Measurements from ENCODE around the gene POFUT1. TPM values are rescaled to one million over a fixed set of nuclear protein-coding genes. Genes with fewer than 3 reads are reported as not detected.
"Not testable (repeated sequence)": the region's sequence is repeated elsewhere in the genome, so short reads cannot be mapped to it uniquely, and the experiment has no call there.

The POFUT1 gene
- total and polyA plus RNA-seq, 2 of the 8 experiments (the other 6 are each of a cell fraction or from before 2014, with no cell fraction given): 19.4 to 24.4 TPM

DNA sequence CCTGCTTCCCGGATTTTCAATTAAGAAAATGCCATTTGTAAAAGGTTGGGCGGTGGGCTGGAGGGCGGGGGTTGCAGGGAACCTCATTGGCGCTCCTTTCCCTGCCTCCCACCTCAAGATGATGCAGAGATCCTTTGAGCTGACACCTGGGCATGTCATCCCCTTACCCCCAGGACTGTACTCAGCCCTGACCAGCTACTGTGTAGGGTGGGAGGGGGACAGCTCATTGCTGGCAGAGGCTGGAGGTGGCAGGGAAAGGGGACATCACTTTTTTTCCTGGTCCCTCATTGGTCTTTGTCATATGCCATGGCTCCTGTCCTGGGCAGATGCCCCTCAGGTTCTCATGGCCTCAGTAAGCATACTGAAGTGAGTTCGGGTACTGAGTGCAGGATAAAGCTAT, 14.3 kb upstream of the POFUT1 start:
- H3K4me3 ChIP-seq (ENCODE audit: extremely low read depth in 1 of 4, insufficient read depth in 2 of 4, low read depth in 3 of 4, low read length in 4 of 4); H2AK5ac ChIP-seq (ENCODE audit: low read depth, low read length); H3K4me2 ChIP-seq (ENCODE audit: insufficient read depth in 1 of 2, low read depth in 2 of 2, low read length in 2 of 2); H3K79me2 ChIP-seq (ENCODE audit: control insufficient read depth in 1 of 2, insufficient read depth in 2 of 2, low read length in 2 of 2); H2BK5ac ChIP-seq (ENCODE audit: low read depth, low read length); H3K23ac ChIP-seq (ENCODE audit: insufficient read length); H2BK120ac ChIP-seq (replicated peaks; ENCODE audit: low read depth, low read length); H3K56ac ChIP-seq (replicated peaks; ENCODE audit: insufficient read length, low read depth, low read length); H3K27ac ChIP-seq (ENCODE audit: low read depth, low read length); H3K79me1 ChIP-seq (ENCODE audit: low read depth, low read length); H3K9me3 ChIP-seq (ENCODE audit: insufficient read depth in 2 of 2, low read depth in 1 of 2, low read length in 1 of 2); H3K4ac ChIP-seq (replicated peaks; ENCODE audit: insufficient read length, low read depth, low read length); H2BK20ac ChIP-seq (ENCODE audit: low read length); H4K8ac ChIP-seq (ENCODE audit: extremely low read depth, insufficient read depth, low read length); H2BK15ac ChIP-seq (ENCODE audit: low read length); H3K23me2 ChIP-seq (ENCODE audit: low read depth, low read length); H2BK12ac ChIP-seq (ENCODE audit: low read depth, low read length); DNase-seq (ENCODE audit: low read depth in 1 of 2, low spot score in 2 of 2); FAIRE-seq; H3K27me3 ChIP-seq (replicated peaks in 1 of 4; ENCODE audit: control insufficient read depth in 3 of 4, extremely low read depth in 1 of 4, insufficient read depth in 3 of 4, low read length in 3 of 4); H4K5ac ChIP-seq (ENCODE audit: insufficient read length, low read depth, low read length); H3K18ac ChIP-seq (ENCODE audit: extremely low read depth, low read length); H3K9ac ChIP-seq (replicated peaks in 1 of 4; ENCODE audit: extremely low read depth in 1 of 4, low read depth in 3 of 4, low read length in 3 of 4); H3K14ac ChIP-seq (ENCODE audit: insufficient read length); H2AFZ ChIP-seq (ENCODE audit: low read length); H4K91ac ChIP-seq (replicated peaks; ENCODE audit: insufficient read length, low read length): not testable (repeated sequence)
- WGBS, 2 experiments (ENCODE audit: extremely low coverage in 1 of 2, insufficient coverage in 1 of 2, insufficient read length in 1 of 2, insufficient replicate concordance in 2 of 2, low coverage in 1 of 2, low lambda C conversion rate in 2 of 2, missing lambda C conversion rate in 1 of 2): 90% methylated on average over 5 of the region's 5 CpGs; no CpG with 5 or more reads in 1 of the 2 experiments
- Histone ChIP-seq H4K20me1 (replicated peaks in 1 of 2; ENCODE audit: control insufficient read depth in 1 of 2, insufficient read depth in 2 of 2, low read length in 2 of 2) (peaks cover 12 to 15% of the 10 kb centered on the region in 2 experiments), H3K4me1 (replicated peaks in 1 of 4; ENCODE audit: control insufficient read depth in 3 of 4, insufficient read depth in 4 of 4, low read length in 3 of 4) (peaks cover 2 to 21% (median 17%) of the 10 kb centered on the region in 4 experiments), H3K36me3 (ENCODE audit: control insufficient read depth in 2 of 4, insufficient read depth in 4 of 4, low read length in 3 of 4) (peaks cover 26 to 35% (median 28%) of the 10 kb centered on the region in 4 experiments)
- ChIA-PET POLR2A (ENCODE audit: partially characterized antibody) (interaction anchor here (1.4 to 5.6 kb wide), 2 partner anchors 10 to 25 kb away, joined by 4 to 77 read pairs; partner anchors contain the start of genes PLAGL2 and POFUT1), CTCF (ENCODE audit: partially characterized antibody) (interaction anchor here (0.6 kb wide), 1 partner anchor 36 kb away, joined by 3 read pairs; no protein-coding TSS in a partner anchor)
